Activated B cell treated with CpG ODN at 0.5 μM for 24 hours (primary cell): ENCODE results near the gene VPS35. TPM values are rescaled to one million over a fixed set of nuclear protein-coding genes. Genes with fewer than 3 reads are reported as not detected.

Experiments used
- ATAC-seq: fragments of 200-7000 bp; cut with Tn5 transposase; one replicate; pipeline ENCODE4 v1.10.0; 2021; ENCODE audit warnings: low read depth, mild to moderate bottlenecking, moderate library complexity
- CTCF ChIA-PET: fragments of 350-600 bp; sonication (Branson Sonifier 250); formaldehyde crosslinking; loops from one replicate; lab custom pipeline; 2021; ENCODE audit warnings: antibody characterized with exemption; lab: Charles Lee
- POLR2A ChIA-PET: fragments of 350-600 bp; sonication (Branson Sonifier 250); formaldehyde crosslinking; loops from one replicate; lab custom pipeline; 2021; ENCODE audit warnings: antibody characterized with exemption; lab: Charles Lee
- DNase-seq: peaks from one replicate; pipeline ENCODE4 v3.0.0; 2022
- H3K27ac Mint-ChIP-seq: one replicate; pipeline ENCODE4 v1.8.0; 2020; ENCODE audit warnings: mixed read lengths
- H3K27me3 Mint-ChIP-seq: one replicate; pipeline ENCODE4 v1.8.0; 2021; ENCODE audit warnings: mixed read lengths
- H3K36me3 Mint-ChIP-seq: one replicate; pipeline ENCODE4 v1.8.0; 2021; ENCODE audit warnings: low read depth, mixed read lengths
- H3K4me1 Mint-ChIP-seq: one replicate; pipeline ENCODE4 v1.8.0; 2021; ENCODE audit warnings: mixed read lengths
- H3K4me3 Mint-ChIP-seq: one replicate; pipeline ENCODE4 v1.8.0; 2020; ENCODE audit warnings: mild to moderate bottlenecking, mixed read lengths
- H3K9me3 Mint-ChIP-seq: one replicate; pipeline ENCODE4 v1.8.0; 2020; ENCODE audit warnings: mixed read lengths
- CTCF ChIP-seq: fragments of 200-600 bp; IDR thresholded peaks from one replicate; pipeline ENCODE4 v1.8.0; 2022; ENCODE audit warnings: antibody characterized with exemption, mild to moderate bottlenecking
- intact Hi-C: fragments of 100-400 bp; cut with micrococcal nuclease; formaldehyde crosslinking; loops from one replicate; pipeline ENCODE4 v1.15.1; 2024
- total RNA-seq: library from RNA; stranded (reverse); gene quantifications from 2 replicates; pipeline ENCODE4 v1.2.3, GENCODE V29; 2022

Gene VPS35
- total RNA-seq, 1 donor from 2014 or later, result 97.1 TPM

DNA sequence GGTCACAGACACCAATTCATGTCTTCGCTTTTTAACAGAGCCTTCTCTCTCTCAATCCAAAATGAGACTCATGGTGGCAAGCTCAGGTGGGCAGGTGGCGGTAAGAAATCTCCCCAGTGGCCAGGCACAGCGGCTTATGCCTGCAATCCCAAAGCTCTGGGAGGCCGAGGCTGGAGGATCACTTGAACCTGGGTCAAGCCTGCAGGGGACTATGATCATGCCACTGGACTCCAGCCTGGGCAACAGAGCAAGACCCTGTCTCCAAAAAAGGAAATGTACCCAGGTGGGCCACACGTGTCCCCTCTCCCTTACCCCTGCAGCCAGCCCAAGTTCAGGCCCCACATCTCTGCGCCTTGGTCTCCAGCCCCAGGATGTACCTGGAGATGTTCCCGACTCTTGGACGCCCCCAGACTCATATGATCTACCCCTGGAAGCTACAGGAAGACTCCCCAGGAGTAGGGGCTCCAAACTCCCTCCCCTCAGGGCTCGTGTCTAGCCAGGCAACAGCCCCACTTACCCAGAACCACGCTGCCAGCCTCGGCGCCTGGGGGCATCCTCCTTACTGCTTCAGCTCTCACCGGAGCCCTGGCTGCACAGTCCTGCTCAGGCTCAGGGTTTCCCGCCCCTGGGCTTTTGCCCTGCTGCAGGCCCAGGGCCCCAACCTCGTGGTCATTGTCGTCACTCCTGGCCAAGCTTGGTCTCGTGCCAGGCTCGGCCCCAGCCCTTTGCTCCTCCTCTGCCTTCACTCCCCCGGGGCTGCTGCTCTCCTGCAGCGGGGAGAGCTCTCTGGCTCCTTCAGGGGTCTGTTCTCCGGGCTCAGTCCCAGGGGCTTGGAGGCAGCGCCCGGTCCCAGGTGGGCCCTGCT lies 42.9 kb upstream of the VPS35 start:
- CTCF ChIA-PET, result interaction anchor here (0.5 kb wide), 1 partner anchor 100 kb away, joined by 3 read pairs; no protein-coding TSS in a partner anchor
- H3K4me1 Mint-ChIP-seq, result no peaks in the 10 kb centered on the region
- H3K9me3 Mint-ChIP-seq, result no peaks in the 10 kb centered on the region
- intact Hi-C loops, result no loop called here
- H3K36me3 Mint-ChIP-seq, result no peaks in the 10 kb centered on the region
- ATAC-seq (no peak), DNase-seq (no peak)
- H3K27ac Mint-ChIP-seq, result no peak overlapping the region
- H3K27me3 Mint-ChIP-seq, result no peaks in the 10 kb centered on the region
- POLR2A ChIA-PET, result no interaction called here
- TF ChIP-seq CTCF, result no peak
- no peak overlapping the region for H3K4me3 Mint-ChIP-seq

GRCh38 chr16:46730801-46731690 lies 42.1 kb upstream of the VPS35 start:
- Mint-ChIP-seq H3K27ac (no peak overlapping the region), H3K4me3 (no peak overlapping the region), H3K4me1 (no peaks in the 10 kb centered on the region), H3K9me3 (peaks cover under 1% of the 10 kb centered on the region), H3K27me3 (no peaks in the 10 kb centered on the region), H3K36me3 (no peaks in the 10 kb centered on the region)
- CTCF ChIA-PET, result no interaction called here
- POLR2A ChIA-PET, result no interaction called here
- intact Hi-C loops, result no loop called here
- DNase-seq (no peak), ATAC-seq (no peak)
- TF ChIP-seq CTCF, result no peak

- intact Hi-C loops, result no loop called here
- ATAC-seq (no peak), DNase-seq (no peak)
- peaks cover 6% of the 10 kb centered on the region for H3K9me3 Mint-ChIP-seq
- H3K27me3 Mint-ChIP-seq, result no peaks in the 10 kb centered on the region
- ChIA-PET POLR2A (no interaction called here), CTCF (no interaction called here)
- TF ChIP-seq CTCF, result no peak
- no peak overlapping the region for H3K27ac Mint-ChIP-seq
- H3K4me3 Mint-ChIP-seq, result no peak overlapping the region
- H3K36me3 Mint-ChIP-seq, result peaks cover 4% of the 10 kb centered on the region
- no peaks in the 10 kb centered on the region for H3K4me1 Mint-ChIP-seq
These were observed 41.1 kb upstream of the VPS35 start for GRCh38 chr16:46730126-46730525.

GRCh38 chr16:46729326-46729995 lies 40.5 kb upstream of the VPS35 start:
- POLR2A ChIA-PET, result no interaction called here
- H3K36me3 Mint-ChIP-seq, result peaks cover 4% of the 10 kb centered on the region
- DNase-seq (no peak), ATAC-seq (no peak)
- H3K27ac Mint-ChIP-seq, result no peak overlapping the region
- H3K27me3 Mint-ChIP-seq, result no peaks in the 10 kb centered on the region
- no peak overlapping the region for H3K4me3 Mint-ChIP-seq
- peaks cover 8% of the 10 kb centered on the region for H3K9me3 Mint-ChIP-seq
- intact Hi-C loops, result no loop called here
- no peak for TF ChIP-seq CTCF
- CTCF ChIA-PET, result no interaction called here
- no peaks in the 10 kb centered on the region for H3K4me1 Mint-ChIP-seq
